HG03103 (cell line): Measurements from ENCODE around the gene EIF1B.
A peak's percentile ranks its signal among the peaks of the same experiment; 100 is the strongest.

Experiments
- ATAC-seq: cut with Tn5 transposase; IDR thresholded peaks from one replicate; pipeline ENCODE4 v1.9.1; 2021; ENCODE audit warnings: low read depth; ENCODE audit not compliant: unreplicated experiment

EIF1B gene

GRCh38 chr3:40308725-40309417 is 636 bp upstream of the EIF1B start:
- no peak for ATAC-seq

GRCh38 chr3:40309925-40310695 is 603 bp downstream of the EIF1B start:
- ATAC-seq: peak; percentile 23

GRCh38 chr3:40310705-40311104 is 1.2 kb downstream of the EIF1B start:
- no peak for ATAC-seq

DNA sequence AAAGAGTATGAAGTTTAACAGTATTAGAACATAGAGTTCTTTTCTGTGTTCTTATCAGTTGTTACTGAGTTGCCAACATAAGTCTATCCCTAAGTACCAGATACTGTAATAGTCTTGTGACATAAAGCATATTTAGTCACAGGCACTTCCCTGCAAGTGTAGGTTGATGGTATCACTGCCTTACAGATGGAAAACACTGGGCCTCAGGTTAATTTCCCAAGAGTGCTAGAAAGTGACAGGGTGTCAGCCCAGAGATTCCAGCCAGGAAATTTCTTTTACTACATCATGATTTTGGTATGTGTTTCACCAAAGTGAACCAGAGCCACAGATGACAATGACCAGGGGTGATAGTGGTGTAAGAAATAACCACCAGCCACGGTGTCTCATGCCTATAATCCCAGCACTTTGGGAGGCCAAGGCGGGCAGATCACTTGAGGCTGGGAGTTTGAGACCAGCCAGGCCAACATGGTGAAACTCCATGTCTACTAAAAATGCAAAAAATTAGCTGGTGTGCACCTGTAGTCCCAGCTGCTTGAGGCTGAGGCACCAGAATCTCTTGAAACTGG is 3.2 kb downstream of the EIF1B start:
- ATAC-seq: no peak

- ATAC-seq: no peak
Measured at GRCh38 chr3:40313975-40314860, 4.7 kb downstream of the EIF1B start.

DNA sequence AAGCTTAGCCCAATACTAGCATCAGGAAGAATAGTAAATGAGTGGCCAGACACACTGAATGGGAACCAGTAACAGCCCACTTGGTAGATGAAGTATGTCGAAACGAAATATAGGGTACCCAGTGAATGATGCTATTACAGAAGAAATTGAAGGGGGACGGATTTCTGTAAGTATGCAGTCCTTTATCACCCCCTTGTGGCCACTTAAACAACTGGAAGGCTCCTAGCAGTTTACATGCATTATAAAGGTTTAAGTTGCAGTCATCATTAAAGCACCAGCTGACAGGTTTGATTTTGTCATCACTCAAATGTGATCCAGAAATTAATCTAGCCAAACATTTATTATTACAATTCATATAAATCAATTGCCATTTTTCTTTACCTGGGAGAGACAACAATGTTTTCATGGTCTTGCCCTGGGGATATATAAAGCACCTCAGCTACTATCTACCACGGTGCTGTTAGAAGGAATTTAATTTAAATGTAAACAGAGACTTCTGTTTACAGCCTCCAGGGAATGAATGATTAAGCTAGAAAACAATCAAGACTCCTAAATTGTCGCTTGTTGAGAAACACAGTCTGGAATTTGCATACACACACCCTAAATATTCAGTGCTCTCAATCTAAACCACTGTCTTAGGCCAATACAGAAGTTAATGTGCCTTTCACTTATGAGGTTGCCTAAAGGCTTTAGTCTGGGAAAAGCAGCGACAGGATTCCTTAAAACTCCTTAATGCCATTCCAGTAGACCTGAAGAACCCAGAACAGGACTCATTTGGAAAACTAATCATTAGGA is 7.8 kb downstream of the EIF1B start:
- peak; percentile 72 for ATAC-seq

- no peak for ATAC-seq
Measured at GRCh38 chr3:40321818-40322217, 12.3 kb downstream of the EIF1B start.

- ATAC-seq: no peak
Measured at GRCh38 chr3:40323946-40324345, 14.4 kb downstream of the EIF1B start.

GRCh38 chr3:40324621-40325020 is 15.1 kb downstream of the EIF1B start:
- no peak for ATAC-seq

GRCh38 chr3:40325465-40325864 is 16.0 kb downstream of the EIF1B start:
- ATAC-seq: no peak

GRCh38 chr3:40328374-40328773 is 18.9 kb downstream of the EIF1B start:
- no peak for ATAC-seq

DNA sequence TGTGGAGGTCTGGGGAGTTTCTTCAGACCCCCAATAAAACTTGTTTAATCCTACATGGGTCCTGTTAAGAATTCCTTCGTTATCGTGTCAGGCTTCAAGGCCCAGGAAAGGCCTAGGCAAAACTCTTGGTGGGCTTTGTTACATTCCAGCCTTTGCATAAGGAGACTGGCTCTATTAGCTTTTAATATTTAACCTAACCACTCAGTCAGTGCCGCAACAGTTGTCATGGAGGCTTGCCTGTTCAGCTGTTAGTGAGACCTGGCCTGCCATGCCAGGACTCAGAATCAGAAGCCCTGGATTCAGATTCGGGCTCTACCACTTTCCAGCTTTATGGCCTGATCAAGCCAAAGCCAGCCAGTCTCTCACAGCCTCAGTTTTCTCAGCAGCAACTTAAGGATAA is 19.6 kb downstream of the EIF1B start:
- no peak for ATAC-seq

GRCh38 chr3:40332684-40333083 is 23.2 kb downstream of the EIF1B start:
- ATAC-seq: no peak

DNA sequence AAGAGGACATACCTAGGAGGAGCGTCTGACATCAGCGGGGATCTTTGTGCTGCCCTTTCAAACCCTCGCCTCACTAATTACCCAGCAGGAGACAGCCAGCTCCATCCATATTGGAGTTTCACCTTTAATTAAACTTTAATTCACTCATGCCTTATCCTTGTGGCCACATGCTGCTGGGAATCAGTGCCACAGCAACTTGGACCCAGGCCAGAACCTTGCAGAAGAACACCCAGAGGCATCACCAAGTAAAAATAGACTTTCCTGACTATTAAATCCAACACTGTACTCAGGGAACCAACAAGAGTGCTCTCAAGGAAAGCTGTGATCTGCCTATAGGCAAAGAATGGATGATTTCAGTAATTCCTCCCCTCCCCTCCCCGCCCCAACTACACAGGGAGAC is 23.9 kb downstream of the EIF1B start:
- no peak for ATAC-seq

- no peak for ATAC-seq
Measured at GRCh38 chr3:40333852-40334251, 24.3 kb downstream of the EIF1B start.

DNA sequence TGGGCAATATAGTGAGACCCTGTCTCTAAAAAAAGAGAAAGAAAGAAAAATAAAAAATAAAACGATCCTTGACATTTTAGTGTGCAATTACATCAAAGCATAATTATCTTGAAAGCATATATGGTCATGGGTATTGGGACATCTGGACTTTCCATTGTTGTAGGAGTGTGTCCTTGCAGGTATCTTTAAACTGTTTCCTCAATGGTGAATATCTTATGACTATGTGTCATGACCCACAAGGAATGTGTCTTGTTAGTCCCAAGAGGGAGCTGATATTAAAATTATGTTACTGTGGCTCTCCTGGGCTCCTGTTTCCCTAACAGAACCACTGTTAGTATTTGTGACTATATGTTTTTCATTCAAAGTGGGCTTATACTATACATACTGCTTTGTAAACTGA is 26.6 kb downstream of the EIF1B start:
- ATAC-seq: no peak

DNA sequence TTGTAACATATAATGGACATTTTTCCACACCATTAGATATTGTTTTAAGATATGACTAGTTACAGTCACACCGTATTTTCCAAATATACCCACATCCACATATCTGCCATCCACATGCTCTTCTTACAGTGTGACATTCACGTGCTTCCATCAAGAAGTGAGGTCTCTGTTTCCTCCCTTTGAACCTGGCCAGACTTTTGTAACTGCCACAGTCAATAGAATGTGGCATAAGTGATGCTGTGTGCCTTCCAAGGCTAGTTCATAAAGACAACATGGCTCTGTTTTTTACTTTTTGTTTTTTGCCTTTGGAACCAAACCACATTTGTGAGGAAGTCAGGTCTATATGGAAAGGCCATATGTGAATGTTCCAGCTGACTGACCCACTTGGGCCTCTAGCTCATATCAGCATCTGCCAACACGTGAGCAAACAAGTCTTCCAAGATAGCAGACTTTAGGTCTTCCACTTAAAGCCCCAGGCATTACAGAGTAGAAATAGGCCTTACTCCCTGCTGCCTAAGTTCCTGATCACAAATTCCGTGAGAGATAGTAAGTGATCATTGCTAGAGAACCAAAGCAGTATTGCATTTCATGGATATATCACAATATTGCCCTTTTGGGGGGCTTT is 27.1 kb downstream of the EIF1B start:
- no peak for ATAC-seq

GRCh38 chr3:40337136-40338108 is 27.9 kb downstream of the EIF1B start:
- ATAC-seq: no peak
